Neuron (in vitro differentiated cells): ENCODE measurements around the gene PPP4R3A.

ENCODE experiments used
- H2AFZ ChIP-seq: one replicate; pipeline ENCODE4 v1.6.1; 2013; ENCODE audit warnings: low read depth, mild to moderate bottlenecking, inconsistent platforms, low read length, moderate library complexity
- H3K27me3 ChIP-seq: one replicate; pipeline ENCODE4 v1.6.1; 2013; ENCODE audit warnings: low read length; ENCODE audit not compliant: insufficient read depth
- H3K36me3 ChIP-seq: one replicate; pipeline ENCODE4 v1.6.1; 2013; ENCODE audit warnings: low read length; ENCODE audit not compliant: insufficient read depth
- H3K4me1 ChIP-seq: one replicate; pipeline ENCODE4 v1.6.1; 2013; ENCODE audit warnings: low read length; ENCODE audit not compliant: insufficient read depth
- H3K4me3 ChIP-seq: 2 replicates; pipeline ENCODE4 v1.5.1; 2013; ENCODE audit warnings: mild to moderate bottlenecking, low read length, moderate library complexity
- H3K9me3 ChIP-seq: one replicate; pipeline ENCODE4 v1.6.1; 2013; ENCODE audit warnings: low read length

PPP4R3A gene

DNA sequence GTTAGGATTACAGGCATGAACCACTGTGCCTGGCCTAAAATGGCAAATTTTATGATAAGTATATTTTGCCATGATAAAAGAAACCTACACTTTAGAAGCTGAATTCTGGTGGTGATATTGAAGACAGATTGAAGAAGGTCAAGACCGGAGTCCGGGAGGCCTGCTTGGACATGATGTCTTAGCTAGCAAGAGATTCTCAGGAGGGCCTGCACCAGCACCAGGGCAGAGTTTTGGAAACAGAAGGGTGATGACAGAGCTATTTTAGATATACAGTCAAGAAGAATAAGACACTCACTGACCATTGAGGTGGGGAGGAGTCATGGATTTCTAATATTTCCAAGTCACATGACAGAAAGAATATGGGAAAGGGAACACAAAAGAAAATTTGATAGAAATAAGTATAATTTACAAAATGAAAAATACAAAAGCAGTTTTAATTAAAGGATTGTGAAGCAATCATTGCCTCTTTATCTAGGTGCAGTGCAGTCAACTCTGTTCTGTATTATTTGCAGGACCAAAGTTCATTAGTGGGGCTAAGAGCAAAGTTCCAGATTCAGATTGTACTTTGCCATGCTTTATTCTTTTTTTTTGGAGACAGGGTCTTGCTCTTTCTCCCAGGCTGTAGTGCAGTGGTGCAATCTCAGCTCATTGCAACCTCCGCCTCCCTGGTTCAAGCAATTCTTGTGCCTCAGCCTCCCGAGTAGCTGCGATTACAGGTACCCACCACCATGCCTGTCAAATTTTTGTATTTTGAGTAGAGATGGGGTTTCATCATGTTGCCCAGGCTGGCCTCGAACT lies 9.3 kb upstream of the PPP4R3A start:
- H3K36me3 ChIP-seq, result no peaks in the 10 kb centered on the region
- no peak overlapping the region for H3K4me3 ChIP-seq
- no peak overlapping the region for H2AFZ ChIP-seq
- no peaks in the 10 kb centered on the region for H3K4me1 ChIP-seq
- no peaks in the 10 kb centered on the region for H3K9me3 ChIP-seq
- peaks cover 3% of the 10 kb centered on the region for H3K27me3 ChIP-seq

DNA sequence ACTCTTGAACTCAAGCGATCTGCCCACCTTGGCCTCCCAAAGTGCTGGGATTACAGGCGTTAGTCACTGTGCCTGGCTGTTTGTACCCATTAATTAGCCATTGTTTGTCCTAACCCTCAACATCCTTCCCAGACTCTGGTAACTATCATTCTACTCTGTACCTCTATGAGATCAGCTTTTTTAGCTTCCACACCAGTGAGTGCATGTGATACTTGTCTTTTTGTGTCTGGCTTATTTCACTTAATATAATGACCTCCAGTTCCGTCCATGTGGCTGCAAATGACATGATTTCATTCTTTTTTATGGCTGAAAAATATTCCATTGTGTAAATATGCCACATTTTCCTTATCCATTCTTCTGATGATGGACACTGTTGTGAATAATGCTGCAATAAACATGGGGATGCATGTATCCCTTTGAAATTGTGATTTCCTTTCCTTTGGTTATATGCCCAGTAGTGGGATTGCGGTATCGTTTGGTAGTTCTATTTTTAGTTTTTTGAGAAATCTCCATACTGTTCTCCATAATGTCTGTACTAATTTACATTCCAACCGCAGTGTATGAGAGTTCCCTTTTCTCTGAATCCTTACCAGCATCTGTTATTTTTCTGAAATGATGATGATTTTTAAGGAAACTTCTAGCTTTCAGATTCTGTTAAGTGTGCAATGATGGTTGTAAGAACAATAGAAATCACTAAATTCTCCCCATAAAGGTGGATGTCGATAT lies 6.7 kb upstream of the PPP4R3A start:
- Histone ChIP-seq H3K36me3 (no peaks in the 10 kb centered on the region), H3K9me3 (no peaks in the 10 kb centered on the region), H3K27me3 (peaks cover 3% of the 10 kb centered on the region), H3K4me1 (no peaks in the 10 kb centered on the region), H3K4me3 (no peak overlapping the region), H2AFZ (no peak overlapping the region)

DNA sequence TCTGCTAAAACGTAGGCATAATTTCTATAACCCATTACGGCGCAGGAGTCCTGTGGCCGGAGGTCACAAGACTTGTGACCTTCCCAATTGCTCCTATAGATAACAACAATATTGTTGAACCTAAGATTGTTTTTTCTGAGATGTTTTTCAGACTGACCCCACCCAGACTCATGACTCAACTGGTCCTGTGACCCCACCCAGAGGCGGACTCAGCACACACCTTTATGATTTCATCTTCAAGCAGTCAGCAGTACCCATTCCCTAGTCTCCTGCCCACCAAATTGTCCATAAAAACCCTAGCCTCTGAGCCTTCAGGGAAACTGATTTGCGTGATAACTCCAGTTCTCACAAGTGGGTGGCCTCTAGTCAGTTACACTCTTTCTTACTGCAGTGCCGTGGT lies 5.9 kb upstream of the PPP4R3A start:
- H2AFZ ChIP-seq, result no peak overlapping the region
- H3K27me3 ChIP-seq, result peaks cover 3% of the 10 kb centered on the region
- H3K9me3 ChIP-seq, result no peaks in the 10 kb centered on the region
- peaks cover 4% of the 10 kb centered on the region for H3K4me1 ChIP-seq
- H3K36me3 ChIP-seq, result no peaks in the 10 kb centered on the region
- H3K4me3 ChIP-seq, result no peak overlapping the region

DNA sequence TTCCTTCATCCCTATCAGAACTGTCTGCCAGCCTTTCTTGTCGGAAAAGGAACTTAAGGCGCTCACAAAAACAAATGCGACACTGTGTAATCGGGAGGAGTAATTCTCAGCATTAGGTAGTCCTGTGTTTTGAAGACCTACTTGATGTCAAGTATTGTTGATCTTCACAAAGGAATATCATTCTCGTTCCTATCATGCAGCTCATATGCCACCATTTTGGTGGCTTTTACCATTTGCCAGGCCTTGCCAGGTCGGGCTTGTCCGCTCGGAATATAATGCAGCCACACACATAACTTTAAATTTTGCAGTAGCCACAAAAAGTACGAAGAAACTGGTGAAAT lies 903 bp upstream of the PPP4R3A start:
- H3K36me3 ChIP-seq, result peaks cover 11% of the 10 kb centered on the region
- peaks cover 7% of the 10 kb centered on the region for H3K4me1 ChIP-seq

DNA sequence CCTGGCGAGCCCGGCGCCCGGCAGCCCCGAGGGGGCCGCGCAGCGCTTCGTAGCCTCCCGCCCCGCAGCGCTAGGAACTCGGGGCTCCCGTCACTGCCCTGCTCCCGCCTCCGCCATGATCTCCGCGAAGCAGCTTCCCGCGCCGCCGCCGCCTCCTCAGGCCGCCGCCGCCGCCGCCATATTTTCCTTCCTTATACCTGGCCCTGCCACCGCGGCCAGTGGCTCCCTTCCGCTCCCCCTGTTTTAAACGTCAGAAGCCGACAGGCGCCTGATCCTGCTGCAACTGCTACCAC lies 286 bp downstream of the PPP4R3A start:
- Histone ChIP-seq H2AFZ (peak overlapping the region; percentile 2), H3K36me3 (peaks cover 16% of the 10 kb centered on the region), H3K4me3 (peak overlapping the region; percentile 70), H3K9me3 (no peaks in the 10 kb centered on the region), H3K27me3 (no peaks in the 10 kb centered on the region), H3K4me1 (peaks cover 7% of the 10 kb centered on the region)

More for the DNA sequence above, 903 bp upstream of the PPP4R3A start:
- H2AFZ ChIP-seq, result peak overlapping the region; percentile 71
- H3K9me3 ChIP-seq, result no peaks in the 10 kb centered on the region
- peak overlapping the region; percentile 70 for H3K4me3 ChIP-seq
- H3K27me3 ChIP-seq, result peaks cover under 1% of the 10 kb centered on the region

DNA sequence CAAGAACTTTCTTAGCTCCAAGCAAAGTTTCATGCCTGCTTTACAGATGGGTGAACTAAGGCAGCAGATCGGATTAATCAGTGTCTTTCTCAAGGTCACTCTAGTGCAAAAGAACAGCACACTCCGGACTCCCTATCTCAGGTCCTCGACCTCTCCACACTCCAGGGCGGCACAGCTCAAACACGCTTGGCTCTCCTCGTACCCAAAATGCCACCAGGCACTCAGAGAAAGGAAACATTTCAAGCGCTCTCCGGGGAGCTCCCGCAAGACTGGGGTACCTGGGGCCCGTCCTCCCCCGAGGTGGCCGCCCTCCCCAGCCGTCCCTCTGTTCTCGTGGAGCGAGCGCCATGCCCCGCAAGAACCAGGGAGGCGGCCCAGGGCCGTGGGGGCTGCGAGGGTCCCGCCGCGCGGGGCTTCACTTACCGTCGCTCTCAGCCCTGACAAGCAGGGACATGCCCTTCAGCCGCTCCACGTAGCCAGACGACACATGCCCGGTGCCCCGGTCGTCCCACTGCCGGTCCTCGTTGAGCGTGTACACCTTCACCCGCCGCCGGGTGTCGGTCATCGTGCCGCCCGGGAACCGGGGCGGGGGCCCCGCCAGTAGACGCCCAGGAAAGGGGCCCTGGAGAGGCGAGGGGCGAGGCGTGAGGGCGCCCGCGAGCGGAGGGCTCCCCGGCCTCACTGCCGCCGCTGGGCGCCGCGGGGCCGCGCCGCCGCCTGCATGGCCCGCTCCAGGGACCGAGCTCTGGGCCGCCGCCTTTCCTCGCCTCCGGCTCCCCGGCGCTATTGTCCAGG lies 830 bp downstream of the PPP4R3A start:
- Histone ChIP-seq H3K9me3 (no peaks in the 10 kb centered on the region), H3K27me3 (no peaks in the 10 kb centered on the region), H3K36me3 (peaks cover 21% of the 10 kb centered on the region), H2AFZ (peak overlapping the region; percentile 2), H3K4me1 (peaks cover 7% of the 10 kb centered on the region), H3K4me3 (peak overlapping the region; percentile 70)

DNA sequence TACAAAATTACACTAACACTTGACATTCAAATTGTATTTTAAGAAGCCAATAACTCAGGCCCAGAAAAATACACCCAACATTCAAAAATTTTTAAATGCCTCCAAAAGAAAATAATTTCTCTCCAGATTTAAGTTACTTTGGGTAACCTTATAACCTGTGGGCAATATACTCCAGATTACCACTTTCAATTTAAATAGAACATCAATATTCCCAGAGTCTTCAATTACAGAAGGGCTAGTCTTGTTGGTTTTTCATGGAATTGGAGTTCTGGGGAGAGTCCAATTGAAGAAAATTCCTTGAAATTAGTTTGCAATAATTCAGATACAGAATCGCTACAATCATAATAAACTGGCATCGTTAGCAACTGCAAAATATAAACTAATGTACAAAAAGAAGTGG lies 2.0 kb downstream of the PPP4R3A start:
- Histone ChIP-seq H3K27me3 (no peaks in the 10 kb centered on the region), H3K9me3 (peaks cover under 1% of the 10 kb centered on the region), H3K4me1 (peaks cover 7% of the 10 kb centered on the region), H3K36me3 (peaks cover 32% of the 10 kb centered on the region), H2AFZ (no peak overlapping the region), H3K4me3 (peak overlapping the region; percentile 70)

DNA sequence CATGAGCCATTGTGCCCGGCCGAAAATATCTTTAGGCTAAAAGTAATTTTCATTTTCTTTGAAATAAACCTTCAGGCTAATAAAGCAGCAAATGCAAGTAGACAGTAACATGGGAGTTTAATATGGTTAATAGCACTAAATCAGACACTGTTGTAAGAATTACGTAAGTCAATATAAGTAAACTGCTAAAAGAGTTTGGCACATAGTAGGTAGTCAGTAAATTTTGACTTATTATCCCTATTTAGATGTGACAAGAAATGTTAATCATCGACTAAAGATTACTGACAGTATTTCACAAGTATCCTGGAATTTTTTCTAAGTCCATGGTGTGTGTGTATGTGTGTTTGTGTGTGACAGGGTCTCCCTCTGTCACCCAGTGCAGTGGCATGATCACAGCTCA lies 3.9 kb downstream of the PPP4R3A start:
- peaks cover 4% of the 10 kb centered on the region for H3K4me1 ChIP-seq
- H3K36me3 ChIP-seq, result peaks cover 42% of the 10 kb centered on the region
- no peaks in the 10 kb centered on the region for H3K27me3 ChIP-seq
- H3K9me3 ChIP-seq, result peaks cover 3% of the 10 kb centered on the region
- no peak overlapping the region for H3K4me3 ChIP-seq
- no peak overlapping the region for H2AFZ ChIP-seq

DNA sequence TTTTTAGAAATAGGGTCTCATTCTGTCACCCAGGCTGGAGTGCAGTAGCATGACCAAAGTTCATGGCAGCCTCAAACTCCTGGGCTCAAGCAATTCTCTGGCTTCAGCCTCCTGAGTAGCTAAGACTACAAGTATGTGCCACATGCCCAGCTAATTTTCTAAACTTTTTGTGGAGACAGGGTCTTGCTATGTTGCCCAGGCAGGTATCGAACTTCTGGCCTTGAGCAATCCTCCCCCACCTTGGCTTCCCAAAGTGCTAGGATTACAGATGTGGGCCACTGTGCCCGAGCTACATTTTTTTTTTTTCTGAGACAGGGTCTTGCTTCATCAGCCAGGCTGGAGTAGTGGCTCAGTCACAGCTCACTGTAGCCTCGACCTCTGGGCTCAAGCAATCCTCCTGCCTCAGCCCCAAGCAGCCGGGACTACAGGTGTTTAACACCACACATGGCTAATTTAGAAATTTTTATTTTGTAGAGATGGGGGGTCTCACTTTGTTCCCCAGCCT lies 7.1 kb downstream of the PPP4R3A start:
- peaks cover 51% of the 10 kb centered on the region for H3K36me3 ChIP-seq

DNA sequence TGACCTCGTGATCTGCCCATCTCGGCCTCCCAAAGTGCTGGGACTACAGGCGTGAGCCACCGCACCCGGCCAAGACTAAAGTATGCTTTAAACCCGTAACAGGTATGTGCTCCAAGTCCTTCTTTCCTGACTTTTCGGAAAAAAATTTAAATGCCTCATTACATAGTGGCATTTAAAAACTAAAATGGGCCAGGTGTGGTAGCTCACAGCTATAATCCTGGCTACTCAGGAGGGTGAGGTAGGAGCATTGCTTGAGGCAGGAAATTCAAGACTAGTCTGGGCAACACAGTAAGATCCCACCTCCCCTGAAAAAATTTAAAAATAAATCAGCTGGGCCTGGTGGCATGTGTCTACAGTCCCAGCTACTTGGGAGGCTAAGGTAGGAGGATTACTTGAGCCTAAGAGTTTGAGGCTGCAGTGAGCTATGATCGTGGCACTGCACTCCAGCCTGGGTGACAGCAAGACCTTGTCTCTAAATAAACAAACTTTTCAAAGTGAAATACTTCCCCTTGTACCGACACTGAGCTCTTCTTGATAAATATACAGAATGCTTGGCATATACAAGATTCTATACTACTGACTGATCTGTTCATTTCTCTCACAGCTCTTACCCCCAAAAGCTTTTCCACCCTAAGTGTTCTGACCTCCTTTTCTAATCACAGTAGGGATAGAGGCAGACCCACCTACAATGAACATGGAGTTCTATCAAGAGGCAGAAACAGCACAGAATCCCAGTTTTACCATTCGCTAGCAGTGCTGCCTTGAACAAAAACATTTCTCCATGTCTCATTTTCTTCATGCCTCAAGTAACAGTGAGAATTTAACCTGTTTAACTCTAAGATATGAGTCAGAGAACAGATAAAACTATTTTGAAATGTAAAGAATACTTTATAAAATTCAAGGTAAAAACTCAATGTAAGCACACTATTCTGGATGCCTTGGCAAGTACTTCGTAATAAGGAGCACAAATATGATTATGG lies 7.9 kb downstream of the PPP4R3A start:
- Histone ChIP-seq H3K4me3 (no peak overlapping the region), H3K36me3 (peaks cover 51% of the 10 kb centered on the region), H3K27me3 (no peaks in the 10 kb centered on the region), H2AFZ (no peak overlapping the region), H3K4me1 (no peaks in the 10 kb centered on the region), H3K9me3 (peaks cover 3% of the 10 kb centered on the region)

More for the DNA sequence above, 7.1 kb downstream of the PPP4R3A start:
- Histone ChIP-seq H3K9me3 (peaks cover 3% of the 10 kb centered on the region), H3K27me3 (no peaks in the 10 kb centered on the region), H3K4me1 (peaks cover 3% of the 10 kb centered on the region), H3K4me3 (no peak overlapping the region), H2AFZ (no peak overlapping the region)

DNA sequence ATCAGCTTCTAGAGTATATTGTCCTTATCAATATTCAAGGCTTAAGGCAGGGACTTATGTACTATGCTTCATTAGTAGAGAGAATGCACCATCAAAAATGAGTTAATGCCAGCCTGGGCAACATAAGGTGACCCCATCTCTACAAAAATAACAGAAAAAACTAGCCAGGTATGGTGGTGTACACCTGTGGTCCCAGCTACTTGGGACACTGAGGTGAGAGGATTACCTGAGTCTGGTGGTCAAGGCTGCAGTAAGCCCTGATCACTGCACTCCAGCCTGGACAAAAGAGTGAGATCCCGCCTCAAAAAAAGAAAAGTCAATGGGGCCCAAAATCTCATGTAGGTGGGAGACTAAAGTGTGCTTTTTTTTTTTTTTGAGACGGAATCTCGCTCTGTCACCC lies 8.8 kb downstream of the PPP4R3A start:
- Histone ChIP-seq H3K9me3 (peaks cover 3% of the 10 kb centered on the region), H2AFZ (no peak overlapping the region), H3K36me3 (peaks cover 43% of the 10 kb centered on the region), H3K4me1 (no peaks in the 10 kb centered on the region), H3K4me3 (no peak overlapping the region), H3K27me3 (no peaks in the 10 kb centered on the region)

DNA sequence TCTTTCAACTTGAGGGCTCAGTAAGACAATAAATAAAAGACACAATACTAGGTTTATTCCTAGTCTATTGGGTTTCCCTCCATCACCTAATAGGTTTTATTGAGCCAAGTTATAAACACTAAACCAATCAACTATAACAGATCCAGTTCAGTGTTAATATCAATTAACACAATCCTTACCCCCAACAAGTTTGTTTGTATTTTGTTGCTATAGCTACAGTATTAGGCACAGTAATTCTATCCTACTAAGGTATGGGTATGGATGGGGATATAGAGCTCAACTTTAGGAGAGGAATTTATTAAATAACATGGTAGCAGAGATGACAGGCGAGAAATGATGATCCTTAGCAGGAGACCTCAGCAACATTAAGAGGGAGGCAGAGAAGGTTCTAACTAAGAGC lies 13.3 kb downstream of the PPP4R3A start:
- Histone ChIP-seq H2AFZ (no peak overlapping the region), H3K4me3 (no peak overlapping the region), H3K36me3 (peaks cover 15% of the 10 kb centered on the region), H3K27me3 (no peaks in the 10 kb centered on the region), H3K9me3 (no peaks in the 10 kb centered on the region), H3K4me1 (no peaks in the 10 kb centered on the region)
